Adrenal gland (tissue), 5 donors: ENCODE data around the gene KIAA0753.

Experiments used
- CTCF ChIP-seq, 6 experiments: fragments of 450-650 bp in 4 of 6; fragments of 200-600 bp in 2 of 6; sonication (generic) in 1 of 6; IDR thresholded peaks; 1 replicate in 5 of 6; 2 replicates in 1 of 6; pipeline versions ENCODE4 v1.5.1 to v1.8.0; 2016 to 2021; ENCODE audit warnings: antibody characterized with exemption in 6 of 6, mild to moderate bottlenecking in 2 of 6, moderate library complexity in 1 of 6
- POLR2A ChIP-seq, 2 donors: fragments of 450-650 bp; IDR thresholded peaks; one replicate each; pipeline ENCODE4 v1.6.1; 2017; ENCODE audit warnings: antibody characterized with exemption in 2 of 2, mild to moderate bottlenecking in 2 of 2, moderate library complexity in 1 of 2
- donor health status: DM: no; HTN: no; CAD: no.

- TF ChIP-seq CTCF (IDR thresholded peaks at IDR 0.05): no peak
- TF ChIP-seq POLR2A (IDR thresholded peaks at IDR 0.05): no peak
Observed at GRCh38 chr17:6560496-6560895, 80.0 kb downstream of the KIAA0753 start.
